ENCODE results near the gene QRICH1.

Gene QRICH1

GRCh38 chr3:49119036-49119435 lies 25.2 kb upstream of the QRICH1 start:
- no peak for DNase-seq (ENCODE audit: low read depth)

DNA sequence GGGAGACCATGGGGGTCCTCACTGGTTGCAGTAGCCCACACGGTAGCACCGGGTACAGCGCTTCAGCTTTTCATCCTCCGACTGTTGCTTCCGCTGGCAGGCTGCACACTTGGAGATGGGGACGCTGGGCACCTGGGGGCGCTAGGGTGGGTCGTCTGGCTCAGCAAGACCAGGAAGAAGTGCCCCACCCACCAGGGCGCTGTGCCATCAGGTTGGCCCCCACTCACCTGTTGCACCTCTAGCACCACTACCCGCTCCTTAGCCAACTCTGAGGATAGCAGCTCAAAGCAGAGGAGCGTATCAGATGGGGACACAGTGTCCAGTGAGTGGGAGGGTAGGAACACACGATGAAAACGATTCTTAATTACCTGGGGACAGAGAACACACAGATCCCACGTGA lies 18.4 kb upstream of the QRICH1 start:
- no peak for DNase-seq (ENCODE audit: low read depth)

GRCh38 chr3:49111347-49111746 lies 17.5 kb upstream of the QRICH1 start:
- no peak for DNase-seq (ENCODE audit: low read depth)

DNA sequence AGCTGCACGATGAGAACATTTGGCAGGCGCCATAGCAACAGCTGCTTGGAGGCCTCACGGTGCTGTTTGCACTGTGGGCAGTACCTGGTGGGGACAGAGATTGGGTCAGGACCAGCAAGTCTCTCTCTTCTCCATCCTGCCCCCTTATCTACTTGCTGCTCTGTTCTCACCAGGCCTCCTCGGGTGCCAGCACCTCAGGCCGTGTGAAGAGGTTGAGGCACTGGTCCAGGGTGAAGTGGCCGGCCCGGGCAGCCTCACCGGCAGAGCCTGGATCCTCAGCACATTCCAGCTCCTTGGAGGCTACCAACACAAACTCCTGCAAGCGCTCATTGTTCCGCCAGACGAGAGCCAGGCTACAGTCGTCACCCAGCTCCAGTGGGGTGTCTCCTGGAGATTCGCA lies 16.9 kb upstream of the QRICH1 start:
- DNase-seq (ENCODE audit: low read depth): no peak

- DNase-seq (ENCODE audit: low read depth): no peak
These were observed 14.5 kb upstream of the QRICH1 start for GRCh38 chr3:49108346-49108745.

GRCh38 chr3:49104427-49105291 lies 10.8 kb upstream of the QRICH1 start, which contains the start of gene QARS1:
TSS of gene QARS1 (minus strand) at chr3:49104757. CDS start at chr3:49104733, 24 bp downstream.
- DNase-seq (ENCODE audit: low read depth): peak; percentile 85

- DNase-seq (ENCODE audit: low read depth): no peak
These were observed 10.2 kb upstream of the QRICH1 start for GRCh38 chr3:49104052-49104426.

GRCh38 chr3:49100046-49100615 lies 6.3 kb upstream of the QRICH1 start:
- DNase-seq (ENCODE audit: low read depth): no peak

GRCh38 chr3:49098910-49099630 lies 5.2 kb upstream of the QRICH1 start:
- DNase-seq (ENCODE audit: low read depth): no peak

DNA sequence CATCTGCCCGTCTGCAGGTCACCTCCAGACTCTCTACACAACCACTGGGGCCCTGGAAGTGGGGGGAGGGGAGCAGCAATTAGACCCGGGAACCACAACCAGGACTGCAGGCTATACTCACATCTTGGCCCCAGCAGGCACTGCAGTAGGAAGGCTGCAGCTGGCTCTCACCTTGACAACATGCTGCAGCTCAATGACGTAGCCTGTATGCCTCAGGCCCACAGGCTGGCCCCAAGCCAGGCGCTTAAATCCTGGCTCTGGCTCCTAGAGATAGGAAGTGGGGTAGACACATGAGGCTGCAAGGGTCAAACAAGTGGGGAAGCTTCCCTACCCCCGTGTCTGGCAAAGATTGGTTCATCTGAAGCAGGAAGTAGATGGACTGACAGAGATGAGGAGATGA lies 4.6 kb upstream of the QRICH1 start:
- no peak for DNase-seq (ENCODE audit: low read depth)

- peak; percentile 73 for DNase-seq (ENCODE audit: low read depth)
These were observed 676 bp downstream of the QRICH1 start for GRCh38 chr3:49092938-49093852.

DNA sequence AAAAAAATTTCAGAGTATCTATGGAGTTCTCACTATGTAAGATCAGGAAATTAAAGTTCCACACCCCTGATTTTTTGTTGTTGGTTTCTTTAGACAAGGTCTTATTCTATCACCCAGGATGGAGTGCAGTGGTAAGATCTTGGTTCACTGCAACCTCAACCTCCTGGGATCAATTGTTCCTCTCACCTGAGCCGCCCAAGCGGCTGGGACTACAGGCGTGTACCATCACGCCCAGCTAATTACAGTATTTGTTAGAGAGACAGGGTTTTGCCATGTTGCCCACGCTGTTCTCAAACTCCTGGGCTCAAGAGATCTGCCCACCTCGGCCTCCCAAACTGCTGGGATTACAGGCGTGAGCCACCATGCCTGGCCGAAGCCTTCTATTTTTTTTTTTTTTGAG lies 12.4 kb downstream of the QRICH1 start:
- no peak for DNase-seq (ENCODE audit: low read depth)

GRCh38 chr3:49079270-49079669 lies 14.6 kb downstream of the QRICH1 start:
- no peak for DNase-seq (ENCODE audit: low read depth)

GRCh38 chr3:49076646-49077045 lies 17.2 kb downstream of the QRICH1 start:
- no peak for DNase-seq (ENCODE audit: low read depth)

DNA sequence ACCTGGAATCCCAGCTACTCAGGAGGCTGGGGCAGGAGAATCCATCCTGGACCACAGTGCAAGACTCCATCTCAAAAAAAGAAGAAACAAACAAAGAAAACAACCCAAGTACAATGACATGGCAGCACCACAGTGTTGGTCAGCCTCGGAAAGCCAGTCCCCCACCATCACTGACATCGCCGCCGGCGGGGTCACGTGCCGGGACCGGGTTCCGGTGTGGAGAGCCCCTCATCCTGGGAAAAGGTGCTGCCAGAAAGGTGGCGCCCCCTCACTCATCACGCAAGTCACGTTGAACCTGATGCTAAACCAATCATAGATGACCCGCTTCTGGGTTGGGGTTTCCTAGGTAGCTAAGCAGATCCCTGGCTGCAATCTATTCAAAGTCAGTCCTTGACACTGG lies 17.8 kb downstream of the QRICH1 start:
- DNase-seq (ENCODE audit: low read depth): no peak

GRCh38 chr3:49058011-49058410 lies 35.9 kb downstream of the QRICH1 start:
- no peak for DNase-seq (ENCODE audit: low read depth)

DNA sequence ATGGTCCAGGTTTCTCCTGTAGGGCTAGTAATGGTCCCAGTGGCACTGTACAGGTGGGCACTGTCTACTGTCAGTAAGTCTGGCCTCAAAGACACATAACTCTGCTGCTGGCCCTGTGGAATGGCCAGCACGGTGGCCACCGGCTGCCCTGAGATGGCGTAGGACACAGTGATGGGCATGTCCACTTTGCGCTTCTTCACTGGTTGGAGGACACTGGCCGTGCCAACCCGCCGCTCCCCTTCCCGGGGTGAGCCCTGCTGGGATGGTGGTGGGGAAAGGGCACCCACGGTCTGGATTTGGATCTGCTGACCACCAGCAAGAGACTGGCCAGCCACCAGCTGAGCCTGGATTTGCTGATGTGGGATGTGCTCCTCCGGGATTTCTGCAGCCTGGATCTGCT lies 36.6 kb downstream of the QRICH1 start:
- DNase-seq (ENCODE audit: low read depth): no peak

GRCh38 chr3:49054344-49054862 lies 39.5 kb downstream of the QRICH1 start:
- DNase-seq (ENCODE audit: low read depth): no peak

DNA sequence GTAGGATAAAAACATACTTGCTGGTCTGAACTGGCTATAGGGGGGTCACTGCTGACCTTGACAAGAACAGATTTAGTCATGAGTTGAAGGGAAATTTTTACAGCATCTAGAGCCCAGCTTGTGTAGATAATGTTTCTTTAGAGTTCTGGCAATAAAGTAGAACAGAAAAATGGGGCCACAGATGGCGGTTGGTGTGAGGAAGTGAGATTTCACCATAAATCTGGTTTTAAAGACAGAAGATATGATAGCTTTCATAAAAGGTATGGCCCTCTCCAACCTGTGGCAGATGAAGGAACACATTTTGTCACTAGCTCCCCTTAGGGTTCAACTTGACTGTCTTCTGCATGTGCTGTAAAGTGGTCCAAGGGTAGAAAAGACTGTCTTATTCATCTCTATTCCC lies 40.3 kb downstream of the QRICH1 start:
- no peak for DNase-seq (ENCODE audit: low read depth)

DNA sequence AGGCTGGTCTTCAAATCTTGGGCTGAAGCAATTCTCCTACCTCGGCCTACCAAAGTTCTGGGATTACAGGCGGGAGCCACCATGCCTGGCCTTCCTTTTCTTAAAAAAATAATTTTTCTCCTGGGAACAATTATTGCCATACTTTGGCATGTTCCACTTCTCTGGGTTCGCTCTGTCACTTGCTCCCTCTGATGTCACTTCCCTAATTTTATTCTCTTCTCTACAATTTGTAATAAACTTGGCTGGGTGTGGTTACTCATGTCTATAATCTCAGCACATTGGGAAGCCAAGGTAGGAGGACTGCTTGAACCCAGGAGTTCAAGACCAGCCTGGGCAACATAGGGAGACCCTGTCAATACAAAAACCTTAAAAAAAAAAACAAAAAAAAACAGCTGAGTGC lies 58.6 kb downstream of the QRICH1 start:
- DNase-seq (ENCODE audit: low read depth): no peak

GRCh38 chr3:49034650-49035049 lies 59.2 kb downstream of the QRICH1 start:
- DNase-seq (ENCODE audit: low read depth): no peak
